HG03039 (cell line): ENCODE results near the gene NUMB.
A peak's percentile ranks its signal among the peaks of the same experiment; 100 is the strongest.

Experiments
- ATAC-seq: cut with Tn5 transposase; IDR thresholded peaks from one replicate; pipeline ENCODE4 v1.9.1; 2021; ENCODE audit warnings: mild to moderate bottlenecking, moderate library complexity; ENCODE audit not compliant: unreplicated experiment

The NUMB gene

DNA sequence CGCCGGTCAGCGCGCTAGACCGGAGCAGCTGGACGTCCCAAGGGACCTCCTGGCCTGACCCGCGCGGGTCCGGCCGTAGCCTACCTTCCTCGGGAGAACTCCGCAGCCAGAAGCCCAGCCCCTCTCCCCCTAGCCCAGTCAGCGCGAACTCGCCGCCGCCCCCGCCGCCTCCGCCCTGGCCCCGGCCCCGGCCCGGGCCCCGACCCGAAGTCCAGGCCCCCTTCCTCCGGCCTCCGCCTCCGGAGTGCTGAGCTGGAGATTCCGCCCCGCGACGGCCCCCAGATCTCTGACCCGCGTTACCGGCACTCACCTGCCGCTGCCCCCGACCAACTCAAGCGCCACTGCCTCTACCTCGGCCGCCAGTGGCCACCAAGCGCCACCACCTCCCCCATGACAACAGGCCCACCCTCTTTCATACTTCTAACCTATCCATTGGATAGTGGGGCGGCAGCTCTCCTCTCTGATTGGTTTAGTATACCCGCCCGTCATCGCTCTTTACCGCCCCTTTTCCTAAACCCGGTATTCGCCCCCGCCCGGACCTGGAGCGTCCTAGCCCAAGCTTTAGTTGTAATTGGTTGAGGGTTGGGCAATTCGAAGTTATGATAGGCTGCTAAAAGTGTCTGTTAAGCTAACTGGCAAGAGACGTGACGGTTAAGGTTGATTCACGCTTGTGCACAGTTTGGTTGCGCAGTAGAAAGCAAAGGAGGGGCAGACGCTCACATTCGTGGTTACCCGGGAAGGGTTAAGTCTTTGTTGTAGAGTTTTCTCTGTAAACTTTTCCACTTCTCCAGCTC, at the start of gene NUMB:
Gene NUMB, minus strand, starts transcription at position 364 of the 794 bp plus-strand sequence. CDS start 102,795 bp downstream, outside the sequence.
- peak; percentile 94 for ATAC-seq

DNA sequence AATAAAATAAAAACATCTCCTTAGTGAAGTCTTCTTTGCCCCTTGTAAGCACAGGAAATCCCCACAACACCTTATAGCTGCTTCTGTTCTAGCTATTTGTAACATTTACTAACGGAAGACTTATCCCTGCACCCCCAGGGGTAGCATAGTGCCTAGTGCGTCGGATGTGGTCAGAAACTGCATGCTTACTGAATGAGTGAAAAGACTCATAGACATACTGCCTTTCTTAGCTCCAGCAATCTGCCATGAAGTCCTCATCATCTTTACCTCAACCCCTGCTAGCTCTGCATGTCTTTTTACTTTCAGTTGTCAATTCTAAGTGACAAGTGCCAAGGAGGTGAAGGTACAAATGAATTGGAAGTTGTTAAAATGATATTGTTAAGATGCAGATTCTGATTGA, 45.3 kb upstream of the NUMB start:
- ATAC-seq = no peak

DNA sequence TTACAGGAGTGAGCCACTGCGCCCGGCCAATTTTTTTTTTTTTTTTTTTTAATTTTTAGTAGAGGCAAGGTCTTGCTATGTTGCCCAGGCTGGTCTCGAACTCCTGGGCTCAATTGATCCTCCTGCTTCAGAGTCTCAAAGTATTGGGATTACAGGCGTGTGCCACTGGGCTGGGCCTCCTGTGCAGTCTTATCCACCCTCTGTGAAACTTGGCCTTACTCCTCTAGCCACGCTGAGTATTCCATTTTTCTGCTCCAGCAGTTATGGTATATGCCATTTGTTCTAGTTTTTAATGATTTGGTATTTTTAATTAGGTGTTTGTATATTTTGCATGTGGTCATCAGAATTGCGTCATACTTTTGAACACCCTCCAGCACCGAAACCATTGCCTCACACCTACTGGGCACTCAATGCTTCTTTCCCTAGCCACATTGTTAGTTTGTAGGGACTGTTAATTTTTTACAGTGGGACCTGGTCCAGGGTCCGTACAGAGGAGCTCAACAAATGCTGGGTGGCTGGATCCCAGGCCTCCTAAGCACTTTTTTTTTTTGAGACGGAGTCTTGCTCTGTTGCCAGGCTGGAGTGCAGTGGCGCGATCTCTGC, 43.8 kb upstream of the NUMB start:
- ATAC-seq = no peak

DNA sequence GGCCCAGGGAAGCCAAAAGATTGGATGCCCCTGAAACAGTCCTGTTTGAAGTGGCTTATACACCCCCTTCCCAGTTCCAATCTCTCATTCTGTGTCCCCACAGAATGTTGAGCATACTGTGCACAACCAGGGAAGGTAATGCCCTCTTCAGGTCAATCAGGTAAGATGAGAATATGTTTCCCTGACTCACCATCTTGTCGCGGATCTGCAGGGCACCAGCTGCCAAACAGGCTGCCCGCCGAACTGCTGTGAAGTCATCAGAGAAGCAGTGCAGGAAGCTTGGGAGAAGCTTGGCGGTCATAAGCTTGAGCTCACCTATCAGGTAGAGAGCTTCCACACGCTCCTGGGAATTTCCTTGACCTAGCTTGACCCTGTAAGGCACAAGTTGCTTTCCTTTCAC, 42.0 kb upstream of the NUMB start:
- no peak for ATAC-seq

DNA sequence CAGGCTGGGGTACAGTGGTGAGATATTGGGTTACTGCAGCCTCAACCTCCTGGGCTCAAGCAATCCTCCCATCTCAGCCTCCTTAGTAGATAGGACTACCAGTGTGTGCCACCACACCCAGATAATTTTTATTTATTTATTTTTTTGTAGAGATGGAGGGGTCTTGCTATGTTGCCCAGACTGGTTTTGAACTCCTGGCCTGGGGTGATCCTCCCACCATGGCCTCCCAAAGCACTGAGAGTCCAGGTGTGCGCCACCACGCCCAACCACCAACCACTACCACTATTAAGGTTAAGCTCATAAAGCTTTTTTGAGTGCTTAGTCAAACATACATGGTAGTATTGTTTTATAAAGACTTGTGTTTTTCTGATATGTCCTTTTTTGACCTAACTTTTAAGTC, 36.2 kb upstream of the NUMB start:
- ATAC-seq = no peak

DNA sequence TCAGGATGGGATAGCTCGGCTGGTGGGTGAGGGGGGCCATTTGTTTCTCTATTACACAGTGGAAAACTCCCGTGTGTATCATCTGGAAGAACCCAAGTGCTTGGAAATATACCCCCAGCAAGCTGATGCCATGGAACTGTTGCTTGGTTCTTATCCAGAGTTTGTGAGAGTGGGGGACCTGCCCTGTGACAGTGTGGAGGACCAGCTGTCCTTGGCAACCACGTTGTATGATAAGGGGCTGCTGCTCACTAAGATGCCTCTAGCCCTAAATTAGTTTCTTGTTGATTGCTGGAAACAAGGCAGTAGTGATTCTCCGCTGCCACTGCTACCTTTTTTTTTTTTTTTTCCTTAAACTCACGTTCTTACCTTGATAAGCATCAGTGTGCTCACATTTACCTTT, 34.3 kb upstream of the NUMB start:
- no peak for ATAC-seq

DNA sequence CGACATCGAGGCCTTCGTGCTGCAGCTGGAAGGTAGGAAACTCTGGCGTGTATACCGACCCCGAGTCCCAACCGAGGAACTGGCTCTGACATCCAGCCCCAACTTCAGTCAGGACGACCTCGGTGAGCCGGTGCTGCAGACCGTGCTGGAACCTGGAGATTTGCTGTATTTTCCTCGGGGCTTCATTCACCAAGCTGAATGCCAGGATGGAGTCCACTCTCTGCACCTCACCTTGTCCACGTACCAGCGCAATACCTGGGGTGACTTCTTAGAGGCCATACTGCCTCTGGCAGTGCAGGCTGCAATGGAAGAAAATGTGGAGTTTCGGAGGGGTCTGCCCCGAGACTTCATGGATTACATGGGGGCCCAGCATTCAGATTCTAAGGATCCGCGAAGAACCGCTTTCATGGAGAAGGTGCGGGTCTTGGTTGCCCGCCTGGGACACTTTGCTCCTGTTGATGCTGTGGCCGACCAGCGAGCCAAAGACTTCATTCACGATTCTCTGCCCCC, 33.8 kb upstream of the NUMB start:
- ATAC-seq = no peak

DNA sequence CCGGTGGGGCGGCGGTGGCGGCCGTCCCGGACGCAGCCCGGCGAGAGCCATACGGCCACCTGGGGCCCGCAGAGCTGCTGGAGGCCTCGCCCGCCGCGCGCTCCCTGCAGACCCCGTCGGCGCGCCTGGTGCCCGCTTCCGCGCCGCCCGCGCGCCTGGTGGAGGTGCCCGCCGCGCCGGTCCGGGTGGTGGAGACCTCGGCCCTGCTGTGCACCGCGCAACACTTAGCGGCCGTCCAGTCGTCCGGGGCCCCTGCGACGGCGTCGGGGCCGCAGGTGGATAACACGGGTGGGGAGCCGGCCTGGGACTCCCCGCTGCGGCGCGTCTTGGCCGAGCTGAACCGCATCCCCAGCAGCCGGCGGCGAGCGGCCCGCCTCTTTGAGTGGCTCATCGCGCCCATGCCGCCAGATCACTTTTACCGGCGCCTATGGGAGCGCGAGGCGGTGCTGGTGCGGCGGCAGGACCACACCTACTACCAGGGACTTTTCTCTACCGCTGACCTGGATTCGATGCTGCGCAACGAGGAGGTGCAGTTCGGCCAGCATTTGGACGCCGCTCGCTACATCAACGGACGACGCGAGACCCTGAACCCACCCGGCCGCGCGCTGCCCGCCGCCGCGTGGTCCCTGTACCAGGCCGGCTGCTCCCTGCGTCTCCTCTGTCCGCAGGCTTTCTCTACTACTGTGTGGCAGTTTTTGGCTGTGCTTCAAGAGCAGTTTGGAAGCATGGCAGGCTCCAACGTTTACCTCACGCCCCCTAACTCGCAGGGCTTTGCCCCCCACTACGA, 33.1 kb upstream of the NUMB start:
- ATAC-seq = peak; percentile 34

DNA sequence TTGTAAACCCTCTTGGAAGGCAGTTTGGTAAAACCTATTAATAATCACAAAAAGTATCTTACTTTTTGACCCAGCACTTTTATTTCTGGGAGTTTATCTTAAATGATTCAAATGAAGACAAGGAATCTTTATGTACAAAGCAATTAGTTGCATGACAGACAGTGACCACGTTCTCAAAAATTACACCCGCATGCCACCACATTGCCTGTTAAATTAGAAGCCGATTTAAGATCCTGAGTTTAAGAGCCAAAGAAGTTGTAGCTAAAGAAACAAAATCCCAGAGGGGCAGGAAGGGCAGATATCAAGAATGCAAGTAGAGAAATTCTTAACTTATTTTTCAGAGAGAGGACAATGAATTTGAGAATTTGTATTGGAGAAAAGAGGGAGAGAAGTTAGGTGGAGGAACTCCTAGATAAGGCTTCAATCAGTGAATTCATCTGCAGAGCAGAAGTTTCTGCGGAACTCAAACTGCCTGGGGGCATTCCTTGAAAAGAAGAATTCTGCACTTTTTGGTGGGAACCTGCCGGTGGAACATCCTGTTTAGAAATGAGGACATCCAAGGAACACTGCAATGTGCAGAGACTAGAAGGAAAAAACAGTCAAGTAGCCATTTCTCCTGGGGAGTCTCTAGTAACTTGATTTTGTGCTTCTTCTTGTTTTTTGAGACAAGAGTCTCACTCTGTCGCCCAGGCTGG, 31.3 kb upstream of the NUMB start:
- ATAC-seq = no peak

DNA sequence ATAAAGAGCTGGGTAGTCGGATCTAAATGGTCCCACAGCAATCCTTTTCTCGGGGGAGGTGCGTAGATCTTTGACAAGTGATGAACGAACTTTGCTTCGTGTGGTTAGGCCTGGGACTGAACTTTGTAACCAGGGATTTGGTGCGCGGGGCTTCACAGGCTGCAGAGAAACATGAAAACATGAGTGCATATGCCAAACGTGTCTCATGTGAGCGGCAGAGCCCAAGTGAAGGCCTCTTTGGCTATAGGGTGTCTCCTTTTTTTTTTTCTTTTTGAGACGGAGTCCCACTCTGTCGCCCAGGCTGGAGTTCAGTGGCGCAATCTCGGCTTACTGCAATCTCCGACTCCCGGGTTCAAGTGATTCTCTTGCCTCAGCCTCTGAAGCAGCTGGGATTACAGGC, 20.3 kb upstream of the NUMB start:
- no peak for ATAC-seq

DNA sequence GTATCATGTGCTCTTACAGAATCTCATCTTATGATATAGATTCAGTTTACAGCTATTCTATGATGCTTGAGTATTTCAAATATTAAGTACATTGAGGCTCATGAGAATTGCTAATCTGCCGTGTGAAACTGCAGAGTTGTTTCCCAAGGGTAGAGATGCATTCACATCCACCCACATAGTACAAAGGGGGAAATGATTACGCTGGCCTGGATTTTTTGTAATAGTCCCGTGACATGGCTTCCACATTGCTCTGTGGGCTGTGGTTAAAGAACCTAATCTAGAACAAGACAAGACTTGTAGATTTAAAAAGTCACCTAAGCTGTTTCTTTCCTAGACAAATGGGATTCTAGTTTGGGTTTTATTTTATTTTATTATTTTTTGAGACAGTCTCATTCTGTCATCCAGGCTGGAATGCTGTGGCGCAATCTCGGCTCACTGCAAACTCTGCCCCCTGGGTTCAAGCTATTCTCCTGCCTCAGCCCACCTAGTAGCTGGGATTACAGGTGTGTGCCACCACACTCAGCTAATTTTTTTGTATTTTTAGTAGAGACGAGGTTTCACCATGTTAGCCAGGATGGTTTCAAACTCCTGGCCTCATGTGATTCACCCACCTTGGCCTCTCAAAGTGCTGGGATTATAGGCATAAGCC, 19.4 kb upstream of the NUMB start:
- ATAC-seq = no peak

DNA sequence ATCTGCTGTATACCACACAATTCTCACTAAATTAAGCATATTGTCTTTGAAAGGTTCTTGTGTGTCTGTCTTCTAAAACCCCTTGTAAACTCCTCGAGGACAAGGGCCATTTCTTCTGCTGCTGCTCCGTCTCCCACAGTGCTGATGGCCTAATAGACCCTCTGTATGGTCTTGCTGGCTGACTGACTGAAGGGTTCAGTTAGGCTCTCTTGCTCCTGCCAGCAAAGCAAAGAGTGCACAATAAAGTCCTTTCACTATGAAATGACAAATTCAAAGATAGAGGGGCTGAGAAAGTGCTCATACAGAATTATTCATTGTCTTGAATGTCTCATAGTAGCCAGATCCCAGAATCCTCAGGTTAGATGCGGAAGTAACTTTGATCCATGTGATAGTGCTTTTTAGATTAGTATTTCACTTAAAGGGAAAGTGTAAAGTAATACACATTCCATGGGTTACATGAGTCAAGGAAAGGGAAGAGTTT, 18.1 kb upstream of the NUMB start:
- no peak for ATAC-seq

DNA sequence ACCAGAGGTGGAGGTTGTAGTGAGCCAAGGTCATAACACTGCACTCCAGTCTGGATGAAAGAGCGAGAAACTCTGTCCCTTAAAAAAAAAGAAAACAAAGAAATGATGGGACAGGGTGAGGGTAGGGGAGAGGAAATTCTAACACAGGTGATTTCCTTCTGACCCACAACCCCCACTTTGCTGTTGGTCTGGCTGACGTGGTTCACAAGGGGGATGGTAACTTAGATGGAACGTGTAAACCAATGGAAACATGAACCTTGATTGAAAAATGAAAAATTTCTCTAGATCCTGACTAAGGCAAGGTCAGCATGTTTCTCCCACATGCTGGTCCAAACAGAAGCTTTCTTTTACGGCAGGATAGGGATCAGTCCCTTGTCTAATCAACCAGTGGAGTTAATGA, 16.6 kb upstream of the NUMB start:
- ATAC-seq = no peak

DNA sequence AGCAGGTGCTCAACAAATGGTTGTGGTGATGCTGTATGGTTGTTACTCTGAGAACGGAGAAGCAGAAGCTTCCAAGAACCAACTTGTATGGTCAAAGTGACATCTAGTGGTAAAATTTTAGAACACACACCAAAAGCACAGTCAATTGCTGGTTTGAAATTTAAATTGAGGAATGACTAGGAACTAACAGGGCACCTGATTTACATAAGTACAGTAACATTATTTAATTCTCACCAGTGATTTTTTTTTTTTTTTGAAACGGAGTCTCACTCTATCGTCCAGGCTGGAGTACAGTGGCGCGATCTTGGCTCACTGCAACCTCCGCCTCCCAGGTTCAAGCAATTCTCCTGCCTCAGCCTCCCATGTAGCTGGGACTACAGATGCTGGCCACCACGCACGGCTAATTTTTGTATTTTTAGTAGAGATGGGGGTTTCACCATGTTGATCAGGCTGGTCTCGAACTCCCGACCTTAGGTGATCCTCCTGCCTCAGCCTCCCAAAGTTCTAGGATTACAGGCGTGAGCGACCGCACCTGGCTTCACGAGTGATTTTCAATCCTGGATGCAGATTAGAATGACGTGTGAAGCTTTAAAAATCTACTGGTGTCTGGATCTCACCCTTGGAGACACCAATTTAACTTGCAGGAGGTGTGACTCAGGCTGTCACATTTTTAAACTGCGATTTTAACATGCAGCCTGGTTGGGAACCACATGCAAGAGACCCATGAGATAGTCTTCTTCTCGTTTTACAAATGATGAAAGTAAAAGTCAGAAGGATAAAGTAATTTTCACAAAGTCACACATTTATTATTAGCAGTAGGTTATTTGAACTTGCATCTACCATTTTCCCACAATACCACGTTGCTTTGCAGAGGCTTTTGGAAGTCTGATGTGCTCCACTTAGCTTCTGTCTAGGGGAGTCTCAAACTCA, 14.1 kb upstream of the NUMB start:
- ATAC-seq = no peak

DNA sequence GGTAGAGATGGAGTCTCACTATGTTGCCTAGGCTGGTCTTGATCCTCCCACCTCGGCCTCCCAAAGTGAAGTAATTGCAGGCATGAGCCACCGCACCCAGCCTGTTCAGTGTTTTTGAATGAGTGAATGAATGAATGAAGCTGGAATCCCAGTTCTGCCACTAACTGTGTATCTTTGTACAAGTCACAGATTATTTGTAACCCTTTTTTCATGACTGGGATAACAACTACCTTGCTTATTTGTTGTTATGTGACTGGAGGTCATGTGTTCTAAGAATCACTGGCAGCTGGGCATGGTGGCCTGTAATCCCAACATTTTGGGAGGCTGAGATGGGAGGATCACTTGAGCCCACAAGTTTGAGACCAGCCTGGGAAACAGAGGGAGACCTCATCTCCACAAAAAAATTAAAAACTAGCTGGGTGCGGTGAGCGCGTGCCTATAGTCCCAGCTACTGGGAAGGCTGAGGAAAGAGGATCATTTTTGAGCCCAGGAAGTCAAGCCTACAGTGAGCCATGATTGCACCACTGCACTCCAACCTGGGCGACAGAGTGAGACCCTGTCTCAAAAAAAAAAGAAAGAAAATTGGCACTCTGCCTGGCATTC, 13.3 kb upstream of the NUMB start:
- ATAC-seq = no peak

DNA sequence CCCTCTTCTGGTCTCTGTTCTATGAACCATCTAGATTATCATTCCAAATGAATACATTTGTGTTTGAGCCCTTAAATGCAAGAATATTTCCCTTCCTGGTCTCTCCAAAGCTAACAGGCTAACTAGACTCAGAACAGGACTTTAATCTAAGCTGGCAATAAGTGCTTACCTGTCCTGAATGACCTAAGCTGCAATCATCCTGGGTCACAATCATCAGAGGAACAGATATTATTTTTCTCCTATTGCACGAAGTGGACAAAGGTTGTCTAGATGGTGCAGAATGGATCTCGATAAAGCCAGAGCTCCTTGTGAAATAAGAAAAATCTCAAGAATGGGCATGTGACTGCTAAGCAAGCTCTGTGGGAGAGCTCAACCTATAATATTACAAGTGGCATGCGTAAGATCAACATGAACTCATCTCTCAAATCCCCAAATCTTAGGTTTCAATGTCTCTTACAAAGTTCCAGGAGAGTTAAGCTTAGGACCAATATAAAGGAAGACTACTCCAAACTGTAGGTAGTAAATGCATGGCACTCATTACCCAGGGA, 10.6 kb upstream of the NUMB start:
- no peak for ATAC-seq

DNA sequence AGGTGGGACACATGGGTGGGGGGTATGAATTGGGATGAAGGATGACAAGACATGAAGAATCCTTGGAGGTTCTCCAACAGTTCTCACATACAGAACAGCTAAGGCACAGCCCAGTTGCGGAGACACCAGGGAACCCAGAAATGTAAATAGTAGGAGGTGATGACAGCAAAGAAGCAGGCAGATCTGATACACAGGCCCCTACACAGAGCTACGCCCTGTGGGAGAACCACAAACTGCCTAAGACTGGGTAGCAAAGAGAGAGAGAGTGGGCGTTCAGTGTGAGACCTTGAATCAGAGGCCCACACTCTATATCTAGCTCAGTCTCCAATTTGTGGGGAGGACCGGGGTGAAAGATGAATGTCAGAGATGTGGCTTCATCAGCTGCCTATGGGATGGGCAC, 9.5 kb upstream of the NUMB start:
- no peak for ATAC-seq

DNA sequence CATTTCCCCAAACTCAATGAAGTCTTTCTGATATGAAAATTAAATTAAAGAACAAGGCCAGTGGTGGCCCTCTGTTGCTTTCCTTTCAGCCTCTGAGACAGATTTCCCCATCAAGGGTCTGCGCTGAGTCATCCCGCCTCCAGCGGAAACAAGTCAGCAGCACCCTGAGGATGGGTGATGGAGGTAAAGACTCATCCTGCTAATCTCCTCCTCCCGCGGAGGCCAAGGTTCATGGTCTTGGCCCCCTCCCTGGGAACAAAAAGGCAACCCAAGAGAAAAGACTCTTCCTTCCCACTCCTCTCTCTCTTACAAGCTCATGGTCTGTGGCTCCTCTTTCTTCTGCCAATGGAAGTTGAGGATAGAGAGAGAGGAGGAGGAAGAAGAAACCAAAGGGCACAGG, 9.0 kb upstream of the NUMB start:
- ATAC-seq = no peak

DNA sequence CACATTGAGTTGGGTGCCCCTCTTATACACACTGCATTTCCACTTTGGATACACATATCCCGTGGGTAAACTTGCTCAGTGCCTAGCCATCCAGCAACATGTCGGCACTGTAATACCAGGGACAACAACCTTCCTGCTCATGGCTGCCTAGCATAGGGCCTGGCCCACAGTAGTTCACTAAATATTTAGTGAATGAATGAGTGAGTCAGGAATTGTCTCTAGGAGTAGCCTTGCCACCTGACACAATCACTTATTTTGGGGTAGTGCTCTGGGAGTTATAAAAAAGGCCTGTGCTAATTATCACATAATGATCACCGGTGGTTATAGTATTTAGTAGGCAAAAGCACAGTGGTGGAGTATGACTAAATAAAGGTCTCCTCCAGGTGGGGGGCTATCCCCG, 8.5 kb upstream of the NUMB start:
- ATAC-seq = no peak
